ENCODE data around the gene YY1. TPM values are rescaled to one million over a fixed set of nuclear protein-coding genes. Genes with fewer than 3 reads are reported as not detected.
A peak's percentile ranks its signal among the peaks of the same experiment; 100 is the strongest.
"Not testable (repeated sequence)": the region's sequence is repeated elsewhere in the genome, so short reads cannot be mapped to it uniquely, and the experiment has no call there.

YY1 gene
- total RNA-seq, 2 donors from 2014 or later, result 44.4 to 60.7 TPM

DNA sequence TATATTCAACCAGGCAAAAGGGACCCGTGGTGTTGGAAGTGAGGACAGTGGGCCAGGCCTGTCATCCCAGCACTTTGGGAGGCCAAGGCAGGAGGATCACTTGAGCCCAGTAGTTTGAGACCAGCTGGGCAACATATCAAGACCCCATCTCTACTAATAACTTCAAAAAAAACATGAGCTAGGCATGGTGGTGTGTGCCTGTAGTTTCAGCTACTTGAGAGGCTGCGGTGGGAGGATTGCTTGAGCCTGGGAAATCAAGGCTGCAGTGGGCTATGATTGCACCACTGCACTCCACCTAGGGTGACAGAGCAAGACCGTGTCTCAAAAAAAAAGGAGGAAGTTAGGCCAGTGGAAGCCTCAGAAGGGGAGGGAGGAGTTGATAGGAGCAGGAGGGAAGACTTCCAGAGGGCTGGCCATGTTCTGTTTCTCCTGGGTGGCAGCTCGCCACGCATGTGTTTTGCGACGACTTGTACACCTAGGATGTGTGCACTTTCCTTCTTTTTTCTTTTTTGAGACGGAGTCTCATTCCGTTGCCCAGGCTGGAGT is 57.2 kb downstream of the YY1 start:
- TF ChIP-seq POLR2A (IDR thresholded peaks at IDR 0.05) (no peak), POLR2AphosphoS5 (IDR thresholded peaks at IDR 0.05) (no peak)
- TF ChIP-seq, protein P1, sequence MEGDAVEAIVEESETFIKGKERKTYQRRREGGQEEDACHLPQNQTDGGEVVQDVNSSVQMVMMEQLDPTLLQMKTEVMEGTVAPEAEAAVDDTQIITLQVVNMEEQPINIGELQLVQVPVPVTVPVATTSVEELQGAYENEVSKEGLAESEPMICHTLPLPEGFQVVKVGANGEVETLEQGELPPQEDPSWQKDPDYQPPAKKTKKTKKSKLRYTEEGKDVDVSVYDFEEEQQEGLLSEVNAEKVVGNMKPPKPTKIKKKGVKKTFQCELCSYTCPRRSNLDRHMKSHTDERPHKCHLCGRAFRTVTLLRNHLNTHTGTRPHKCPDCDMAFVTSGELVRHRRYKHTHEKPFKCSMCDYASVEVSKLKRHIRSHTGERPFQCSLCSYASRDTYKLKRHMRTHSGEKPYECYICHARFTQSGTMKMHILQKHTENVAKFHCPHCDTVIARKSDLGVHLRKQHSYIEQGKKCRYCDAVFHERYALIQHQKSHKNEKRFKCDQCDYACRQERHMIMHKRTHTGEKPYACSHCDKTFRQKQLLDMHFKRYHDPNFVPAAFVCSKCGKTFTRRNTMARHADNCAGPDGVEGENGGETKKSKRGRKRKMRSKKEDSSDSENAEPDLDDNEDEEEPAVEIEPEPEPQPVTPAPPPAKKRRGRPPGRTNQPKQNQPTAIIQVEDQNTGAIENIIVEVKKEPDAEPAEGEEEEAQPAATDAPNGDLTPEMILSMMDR (IDR thresholded peaks at IDR 0.05), result no peak
- intact Hi-C loops (cut with DNase I), result no loop called here
- H3K9me3 ChIP-seq, result no peaks in the 10 kb centered on the region
- DNase-seq (ENCODE audit: low spot score), result no peak
- no peak overlapping the region for H3K4me3 ChIP-seq
- H3K36me3 ChIP-seq, result peaks cover 0 to 4% of the 10 kb centered on the region in 2 donors
- WGBS, result 74% methylated on average over 9 of the region's 9 CpGs
- H3K27ac ChIP-seq, result peak overlapping the region; percentile 68 to 76
- H3K27me3 ChIP-seq (replicated peaks; ENCODE audit: insufficient read depth), result no peaks in the 10 kb centered on the region
- H3K4me1 ChIP-seq (replicated peaks), result peaks cover 12% of the 10 kb centered on the region

DNA sequence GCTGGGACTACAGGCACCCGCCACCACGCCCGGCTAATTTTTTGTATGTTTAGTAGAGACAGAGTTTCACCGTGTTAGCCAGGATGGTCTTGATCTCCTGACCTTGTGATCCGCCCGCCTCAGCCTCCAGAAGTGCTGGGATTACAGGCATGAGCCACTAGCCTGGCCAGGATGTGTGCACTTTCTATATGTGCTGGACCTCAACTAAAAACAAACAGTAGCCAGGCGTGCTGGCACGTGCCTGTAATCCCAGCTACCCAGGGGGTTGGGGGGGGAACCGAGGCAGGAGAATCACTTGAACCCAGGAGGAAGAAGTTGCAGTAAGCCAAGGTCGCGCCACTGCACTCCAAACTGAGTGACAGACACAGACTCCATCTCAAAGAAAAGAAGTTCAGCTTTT is 57.8 kb downstream of the YY1 start:
- H3K9me3 ChIP-seq; intact Hi-C loops (cut with DNase I); H3K27me3 ChIP-seq (replicated peaks; ENCODE audit: insufficient read depth); H3K4me3 ChIP-seq; H3K36me3 ChIP-seq; DNase-seq (ENCODE audit: low spot score): not testable (repeated sequence)
- H3K27ac ChIP-seq, result peak overlapping the region; percentile 68 to 76
- 81% methylated on average over 11 of the region's 11 CpGs for WGBS
- peaks cover 12% of the 10 kb centered on the region for H3K4me1 ChIP-seq (replicated peaks)

DNA sequence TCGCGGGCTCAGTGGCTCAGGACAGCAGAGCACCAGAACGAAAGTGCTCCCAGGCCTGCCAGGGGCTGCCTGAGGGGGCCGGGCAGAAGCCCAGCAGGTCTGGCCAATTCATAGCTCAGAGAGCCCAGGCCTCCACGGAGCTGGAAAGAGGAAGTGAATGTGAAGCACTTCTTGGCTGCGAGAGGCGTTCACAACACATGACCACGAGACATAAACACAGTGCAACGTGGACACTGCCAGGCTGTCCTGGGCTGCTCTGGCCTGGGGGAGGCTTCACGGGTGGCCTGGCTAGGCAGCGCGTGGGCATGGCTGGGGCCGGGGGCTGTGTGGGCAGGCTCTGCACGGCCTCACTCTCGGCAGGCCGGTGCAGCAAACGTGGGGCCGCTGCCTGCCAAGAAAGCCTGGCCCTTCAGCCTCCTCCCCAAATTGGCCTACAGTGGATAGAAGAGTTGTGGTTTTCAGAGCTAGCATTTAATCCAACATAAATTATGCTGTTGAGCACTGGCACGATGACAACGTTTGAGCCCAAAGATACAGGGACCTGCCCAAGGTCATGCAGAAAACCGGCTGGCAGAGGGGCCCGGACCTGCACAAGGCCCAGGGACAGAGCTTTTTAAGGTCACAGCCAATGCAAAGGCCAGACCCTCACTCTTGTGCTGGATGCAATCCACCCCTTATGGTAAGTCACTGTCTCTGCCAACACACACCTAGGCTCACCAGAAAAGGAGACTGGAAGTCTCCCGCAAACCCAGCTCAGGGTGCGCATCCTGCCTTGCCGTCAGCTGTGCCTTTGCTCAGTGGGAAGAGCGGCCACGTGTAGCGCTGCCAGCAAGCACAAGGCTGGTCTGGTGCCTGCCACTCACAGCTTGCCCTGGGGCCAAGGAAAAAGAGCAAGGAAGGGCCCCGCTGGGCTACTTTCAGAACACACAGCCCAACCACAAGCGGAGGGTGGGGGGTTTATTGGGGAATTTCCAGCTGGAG is 58.7 kb downstream of the YY1 start:
- Histone ChIP-seq H3K27ac (peak overlapping the region; percentile 68 to 76), H3K27me3 (replicated peaks; ENCODE audit: insufficient read depth) (no peaks in the 10 kb centered on the region), H3K4me3 (no peak overlapping the region), H3K9me3 (no peaks in the 10 kb centered on the region), H3K36me3 (peaks cover 0 to 3% of the 10 kb centered on the region in 2 donors), H3K4me1 (replicated peaks) (peaks cover 12% of the 10 kb centered on the region)
- TF ChIP-seq POLR2A (IDR thresholded peaks at IDR 0.05) (peak; percentile 12), POLR2AphosphoS5 (IDR thresholded peaks at IDR 0.05) (peak; percentile 93)
- TF ChIP-seq, protein P1 (IDR thresholded peaks at IDR 0.05), result peak in 1 of 4 experiments; percentile 18
- intact Hi-C loops (cut with DNase I), result no loop called here
- WGBS, result 31% methylated on average over 30 of the region's 30 CpGs
- peak; percentile 84 for DNase-seq (ENCODE audit: low spot score)

DNA sequence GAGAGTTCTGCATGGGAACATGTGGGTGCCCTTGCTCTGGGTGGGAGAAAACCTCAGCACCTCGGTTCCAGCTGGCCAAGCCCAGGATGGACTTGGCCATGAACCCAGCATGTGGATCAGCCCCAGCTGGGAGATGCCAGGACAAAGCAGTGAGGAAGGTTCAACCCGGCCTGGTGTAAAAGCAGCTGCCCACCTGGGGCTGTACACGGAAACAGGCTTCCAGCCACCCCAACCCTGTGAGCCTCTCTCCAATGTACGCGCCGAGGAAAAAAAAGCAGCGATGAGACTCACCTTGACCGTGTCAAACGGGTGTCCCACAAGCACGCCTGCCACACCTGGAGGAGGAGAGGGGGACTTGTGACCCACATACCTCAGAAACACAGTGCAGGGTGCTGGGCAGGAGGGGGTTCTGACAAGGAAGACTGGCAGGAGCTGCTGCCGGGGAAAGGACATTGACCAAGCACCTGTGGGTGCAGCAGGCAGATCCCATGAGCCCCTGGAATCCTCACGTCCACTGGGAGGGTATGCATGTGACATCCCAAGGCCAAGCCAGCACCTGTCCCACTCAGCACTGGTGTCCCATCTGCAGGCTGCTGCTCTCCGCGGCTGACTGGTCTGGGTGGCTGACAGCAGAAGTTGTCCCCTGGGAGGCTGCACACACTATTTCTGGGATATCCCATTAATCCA is 59.8 kb downstream of the YY1 start:
- TF ChIP-seq, protein P1 (IDR thresholded peaks at IDR 0.05), result no peak
- TF ChIP-seq POLR2AphosphoS5 (IDR thresholded peaks at IDR 0.05) (no peak), POLR2A (IDR thresholded peaks at IDR 0.05) (no peak)

DNA sequence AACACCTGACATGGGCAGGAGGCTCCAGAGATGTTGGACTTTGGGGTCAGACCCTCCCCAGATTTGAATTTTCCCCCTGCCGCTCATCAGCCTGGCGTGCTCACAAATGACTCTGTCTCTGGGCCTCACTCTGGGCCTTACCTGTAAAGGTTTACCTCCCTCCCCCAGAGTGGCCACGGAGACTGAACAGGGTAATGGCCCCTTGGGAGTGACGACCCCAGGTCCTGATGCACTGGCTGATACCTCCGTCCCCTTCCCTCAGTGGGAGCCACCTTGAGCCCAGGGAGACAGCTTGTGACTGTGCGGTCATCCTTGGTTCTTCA is 60.3 kb downstream of the YY1 start:
- Histone ChIP-seq H3K27ac (no peak overlapping the region), H3K36me3 (no peaks in the 10 kb centered on the region), H3K4me3 (no peak overlapping the region), H3K4me1 (replicated peaks) (peaks cover 25% of the 10 kb centered on the region), H3K27me3 (replicated peaks; ENCODE audit: insufficient read depth) (no peaks in the 10 kb centered on the region), H3K9me3 (no peaks in the 10 kb centered on the region)
- DNase-seq (ENCODE audit: low spot score), result no peak
- 91% methylated on average over 6 of the region's 6 CpGs for WGBS
- intact Hi-C loops (cut with DNase I), result no loop called here
- no peak for TF ChIP-seq POLR2A (IDR thresholded peaks at IDR 0.05)
- no peak for TF ChIP-seq POLR2AphosphoS5 (IDR thresholded peaks at IDR 0.05)
- TF ChIP-seq, protein P1 (IDR thresholded peaks at IDR 0.05), result no peak

More for the DNA sequence above, 59.8 kb downstream of the YY1 start:
- peaks cover 20% of the 10 kb centered on the region for H3K4me1 ChIP-seq (replicated peaks)
- WGBS, result 80% methylated on average over 14 of the region's 14 CpGs
- H3K9me3 ChIP-seq, result no peaks in the 10 kb centered on the region
- H3K27me3 ChIP-seq (replicated peaks; ENCODE audit: insufficient read depth), result no peaks in the 10 kb centered on the region
- H3K36me3 ChIP-seq, result no peaks in the 10 kb centered on the region
- H3K4me3 ChIP-seq, result no peak overlapping the region
- no peak for DNase-seq (ENCODE audit: low spot score)
- H3K27ac ChIP-seq, result peak overlapping the region; percentile 68 to 76
- intact Hi-C loops (cut with DNase I), result no loop called here
